ENCODE data around the gene ACOT7.

DNA sequence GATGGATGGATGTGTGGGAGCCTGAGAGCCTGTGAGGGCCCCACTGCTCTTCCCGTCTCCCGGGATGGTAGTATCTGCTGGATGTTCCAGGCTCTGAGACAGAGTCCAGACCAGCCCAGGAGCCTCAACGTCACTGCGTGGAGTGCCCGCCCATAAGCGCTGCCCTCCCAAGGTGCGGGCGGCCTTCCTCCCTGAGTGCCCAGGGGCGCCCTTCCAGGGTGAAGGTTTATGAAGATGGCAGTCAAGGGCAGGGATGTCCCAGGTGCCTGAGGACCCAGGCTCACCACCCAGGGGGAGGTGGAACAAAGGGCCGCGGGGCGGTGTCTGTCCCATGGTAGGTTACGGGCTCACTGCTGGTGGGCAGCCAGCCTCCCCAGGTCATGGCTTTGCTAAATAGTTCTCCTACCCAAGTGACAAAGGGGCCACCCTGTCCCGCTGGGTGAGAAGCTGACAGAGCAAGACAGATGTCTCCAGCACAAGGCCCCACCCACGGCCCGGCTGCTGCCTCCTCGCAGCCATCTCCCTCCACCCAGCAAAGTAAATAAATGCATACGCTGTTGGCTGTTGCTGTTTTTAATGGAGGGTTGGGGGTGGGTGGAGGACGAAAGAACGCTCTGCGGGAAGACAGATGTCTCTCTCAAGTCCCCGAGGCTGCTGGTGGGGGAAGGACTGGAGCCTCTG lies 123.7 kb downstream of the ACOT7 start:
- TF ChIP-seq POLR2A (IDR thresholded peaks at IDR 0.05; ENCODE audit: low read depth, low read length) = no peak
- TF ChIP-seq POLR2AphosphoS5 (IDR thresholded peaks at IDR 0.05; ENCODE audit: low read depth, low read length) = no peak
- TF ChIP-seq TAF1 (IDR thresholded peaks at IDR 0.05; ENCODE audit: low read depth, low read length) = no peak
- TF ChIP-seq PAX5 (IDR thresholded peaks at IDR 0.05; ENCODE audit: insufficient read depth, low read length, severe bottlenecking) = no peak
- TF ChIP-seq SPI1 (IDR thresholded peaks at IDR 0.05; ENCODE audit: low read depth, low read length) = no peak
- TF ChIP-seq POU2F2 (IDR thresholded peaks at IDR 0.05; ENCODE audit: low read depth, low read length) = no peak

Measured in GM12891 (cell line).